ENCODE measurements around the gene EGFLAM.

GRCh38 chr5:38465061-38465460 lies 206.7 kb downstream of the EGFLAM start:
- TF ChIP-seq POLR2AphosphoS5 (IDR thresholded peaks at IDR 0.05) = no peak
- no peak for TF ChIP-seq EP300 (conservative IDR thresholded peaks at IDR 0.05; ENCODE audit: poor library complexity, severe bottlenecking)

All from neural cell (in vitro differentiated cells).